H9 (cell line): ENCODE results near the gene ANGPTL7. TPM values are rescaled to one million over a fixed set of nuclear protein-coding genes. Genes with fewer than 3 reads are reported as not detected.

Experiments
- DNase-seq: peaks from one replicate; pipeline ENCODE4 v3.0.0-alpha.2; 2017
- H2AFZ ChIP-seq: one replicate; pipeline ENCODE4 v1.6.1; 2013; ENCODE audit warnings: mild to moderate bottlenecking, low read length, control low read depth, moderate library complexity
- H2AK5ac ChIP-seq: 2 replicates; pipeline ENCODE4 v1.6.1; 2013; ENCODE audit warnings: low read length, control low read depth, mixed read lengths; ENCODE audit not compliant: insufficient read length
- H2BK120ac ChIP-seq: one replicate; pipeline ENCODE4 v1.6.1; 2013; ENCODE audit warnings: low read depth, mild to moderate bottlenecking, low read length, control low read depth, inconsistent platforms; ENCODE audit not compliant: poor library complexity, severe bottlenecking
- H2BK12ac ChIP-seq: 2 replicates; pipeline ENCODE4 v1.6.1; 2013; ENCODE audit warnings: low read length, control low read depth, mixed read lengths, low read depth; ENCODE audit not compliant: insufficient read length
- H2BK15ac ChIP-seq: 2 replicates; pipeline ENCODE4 v1.6.1; 2013; ENCODE audit warnings: low read depth, low read length, control low read depth
- H2BK20ac ChIP-seq: one replicate; pipeline ENCODE4 v1.6.1; 2013; ENCODE audit warnings: low read depth, mild to moderate bottlenecking, low read length, control low read depth, inconsistent platforms; ENCODE audit not compliant: poor library complexity, severe bottlenecking
- H2BK5ac ChIP-seq: 2 replicates; pipeline ENCODE4 v1.6.1; 2013; ENCODE audit warnings: low read length, control low read depth, mixed read lengths; ENCODE audit not compliant: insufficient read length
- H3K14ac ChIP-seq: 2 replicates; pipeline ENCODE4 v1.6.1; 2013; ENCODE audit warnings: low read length, control low read depth; ENCODE audit not compliant: insufficient read depth
- H3K18ac ChIP-seq: 2 replicates; pipeline ENCODE4 v1.6.1; 2013; ENCODE audit warnings: low read depth, mild to moderate bottlenecking, mixed read lengths, low read length, control low read depth; ENCODE audit not compliant: insufficient read length
- H3K23ac ChIP-seq: 2 replicates; pipeline ENCODE4 v1.6.1; 2013; ENCODE audit warnings: low read length, control low read depth, mixed read lengths, low read depth; ENCODE audit not compliant: insufficient read length
- H3K23me2 ChIP-seq: 2 replicates; pipeline ENCODE4 v1.6.1; 2013; ENCODE audit warnings: low read depth, mild to moderate bottlenecking, mixed read lengths, low read length, control low read depth; ENCODE audit not compliant: insufficient read length, poor library complexity, severe bottlenecking
- H3K27ac ChIP-seq: 2 replicates; pipeline ENCODE4 v1.5.1; 2013; ENCODE audit warnings: low read length, control low read depth, mixed read lengths, low read depth; ENCODE audit not compliant: insufficient read length
- H3K27me3 ChIP-seq: 2 replicates; pipeline ENCODE4 v1.6.1; 2013; ENCODE audit warnings: low read length, control low read depth, inconsistent platforms; ENCODE audit not compliant: insufficient read depth
- H3K4ac ChIP-seq: 2 replicates; pipeline ENCODE4 v1.6.1; 2013; ENCODE audit warnings: low read depth, mild to moderate bottlenecking, control low read depth, inconsistent platforms, low read length, moderate library complexity
- H3K4me1 ChIP-seq: 2 replicates; pipeline ENCODE4 v1.6.1; 2013; ENCODE audit warnings: low read length, control low read depth, inconsistent platforms; ENCODE audit not compliant: insufficient read depth
- H3K4me2 ChIP-seq: 2 replicates; pipeline ENCODE4 v1.6.1; 2013; ENCODE audit warnings: low read length, control low read depth, mixed read lengths; ENCODE audit not compliant: insufficient read length, insufficient read depth
- H3K56ac ChIP-seq: 2 replicates; pipeline ENCODE4 v1.6.1; 2013; ENCODE audit warnings: low read depth, mild to moderate bottlenecking, mixed read lengths, low read length, control low read depth; ENCODE audit not compliant: insufficient read length
- H3K79me1 ChIP-seq: 2 replicates; pipeline ENCODE4 v1.6.1; 2013; ENCODE audit warnings: low read depth, mild to moderate bottlenecking, moderate library complexity, low read length, control low read depth, inconsistent platforms; ENCODE audit not compliant: insufficient read depth, poor library complexity, severe bottlenecking
- H3K79me2 ChIP-seq: 2 replicates; pipeline ENCODE4 v1.6.1; 2013; ENCODE audit warnings: low read length, control low read depth, inconsistent platforms; ENCODE audit not compliant: insufficient read depth
- H3K9ac ChIP-seq: 2 replicates; pipeline ENCODE4 v1.6.1; 2013; ENCODE audit warnings: low read length, control low read depth, mixed read lengths; ENCODE audit not compliant: insufficient read length; ENCODE audit errors: extremely low read depth
- H3K9me3 ChIP-seq: one replicate; pipeline ENCODE4 v1.6.1; 2013; ENCODE audit warnings: low read depth, low read length, inconsistent platforms; ENCODE audit not compliant: control insufficient read depth
- H3T11ph ChIP-seq: one replicate; pipeline ENCODE4 v1.6.1; 2013; ENCODE audit warnings: mild to moderate bottlenecking, low read length, control low read depth, inconsistent platforms
- H4K20me1 ChIP-seq: one replicate; pipeline ENCODE4 v1.6.1; 2013; ENCODE audit not compliant: control insufficient read depth, insufficient read length, insufficient read depth
- H4K5ac ChIP-seq: 2 replicates; pipeline ENCODE4 v1.6.1; 2013; ENCODE audit warnings: low read depth, mild to moderate bottlenecking, mixed read lengths, low read length, control low read depth; ENCODE audit not compliant: insufficient read length
- H4K8ac ChIP-seq: replicated peaks from 2 replicates; pipeline ENCODE4 v1.6.1; 2013; ENCODE audit warnings: low read length, control low read depth, mixed read lengths, low read depth; ENCODE audit not compliant: insufficient read length
- H4K91ac ChIP-seq: 2 replicates; pipeline ENCODE4 v1.6.1; 2013; ENCODE audit warnings: low read depth, mild to moderate bottlenecking, moderate library complexity, mixed read lengths, low read length, control low read depth; ENCODE audit not compliant: insufficient read length
- H3K27ac Mint-ChIP-seq, 3 experiments: 2 replicates in 2 of 3; 3 replicates in 1 of 3; pipeline ENCODE4 v1.8.0; 2020 to 2021; ENCODE audit warnings: mixed read lengths in 3 of 3, mild to moderate bottlenecking in 1 of 3, moderate library complexity in 1 of 3
- H3K27me3 Mint-ChIP-seq: 2 replicates; pipeline ENCODE4 v1.8.0; 2021; ENCODE audit warnings: low read depth, mild to moderate bottlenecking, moderate library complexity, mixed read lengths
- H3K36me3 Mint-ChIP-seq, 3 experiments: 2 replicates in 2 of 3; 3 replicates in 1 of 3; pipeline ENCODE4 v1.8.0; 2020 to 2021; ENCODE audit warnings: low read depth in 3 of 3, mixed read lengths in 3 of 3; ENCODE audit not compliant: insufficient read depth in 1 of 3
- H3K4me1 Mint-ChIP-seq, 2 experiments: 2 replicates each; pipeline ENCODE4 v1.8.0; 2020; ENCODE audit warnings: mixed read lengths in 2 of 2
- H3K4me3 Mint-ChIP-seq, 2 experiments: 2 replicates in 1 of 2; 3 replicates in 1 of 2; pipeline ENCODE4 v1.8.0; 2020 to 2021; ENCODE audit warnings: mild to moderate bottlenecking in 2 of 2, mixed read lengths in 2 of 2, moderate library complexity in 1 of 2
- H3K9me3 Mint-ChIP-seq, 2 experiments: 2 replicates in 1 of 2; 3 replicates in 1 of 2; pipeline ENCODE4 v1.8.0; 2020; ENCODE audit warnings: mild to moderate bottlenecking in 2 of 2, mixed read lengths in 2 of 2, moderate library complexity in 1 of 2
- CTCF ChIP-seq: fragments of 200-600 bp; sonication (generic); conservative IDR thresholded peaks from 3 replicates; pipeline ENCODE4 v1.8.0; 2021; ENCODE audit warnings: antibody characterized with exemption, mild to moderate bottlenecking
- WGBS: extraction: QIAGEN DNeasy Blood & Tissue Kit; methylation state at CpG from one replicate; pipeline ENCODE4 v1.1.7; 2013; ENCODE audit warnings: missing lambda C conversion rate, low lambda C conversion rate, mixed read lengths; ENCODE audit not compliant: insufficient read length; ENCODE audit errors: extremely low coverage; 5-methylcytosine and 5-hydroxymethylcytosine counted together
- total RNA-seq: library from RNA; stranded (reverse); gene quantifications from 2 replicates; pipeline ENCODE4 v1.2.1, GENCODE V29; 2021

The ANGPTL7 gene
- total RNA-seq, 1 experiment from 2014 or later = not detected

DNA sequence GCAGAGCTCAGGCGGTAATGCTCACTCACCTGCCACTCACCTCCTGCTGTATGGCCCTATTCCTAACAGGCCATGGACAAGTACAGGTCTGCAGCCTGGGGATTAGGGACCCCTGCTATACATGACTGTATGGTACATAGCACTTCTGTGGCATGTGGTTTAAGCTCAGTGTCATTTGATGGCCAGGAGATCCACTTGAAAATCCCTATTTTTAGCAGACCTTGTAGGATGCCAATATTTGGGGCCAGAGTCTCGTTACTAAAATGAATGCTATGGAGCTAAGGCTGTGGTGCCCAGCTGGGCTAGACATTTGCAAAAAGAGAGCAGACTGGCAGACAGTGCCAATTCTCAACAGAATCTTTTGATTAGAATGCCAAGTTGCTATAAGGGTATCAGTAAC lies 1.7 kb upstream of the ANGPTL7 start:
- H2BK5ac ChIP-seq = no peak overlapping the region
- H3K23ac ChIP-seq = no peak overlapping the region
- no peak overlapping the region for H2AK5ac ChIP-seq
- no peaks in the 10 kb centered on the region for H4K20me1 ChIP-seq
- H3K9me3 ChIP-seq = no peaks in the 10 kb centered on the region
- WGBS = no CpG with 5 or more reads among the region's 2 CpGs
- H3T11ph ChIP-seq = no peak overlapping the region
- no peaks in the 10 kb centered on the region for H3K79me1 ChIP-seq
- H2BK15ac ChIP-seq = no peak overlapping the region
- DNase-seq = no peak
- Mint-ChIP-seq H3K27ac (no peak overlapping the region), H3K9me3 (no peaks in the 10 kb centered on the region), H3K36me3 (peaks cover 7 to 51% (median 20%) of the 10 kb centered on the region in 3 experiments; a peak in 6 of 7 replicates), H3K27me3 (no peaks in the 10 kb centered on the region), H3K4me1 (peaks cover 0 to 6% of the 10 kb centered on the region in 2 experiments; a peak in 1 of 4 replicates), H3K4me3 (no peak overlapping the region)
- H3K4ac ChIP-seq = no peak overlapping the region
- no peak overlapping the region for H2BK120ac ChIP-seq
- H4K91ac ChIP-seq = no peak overlapping the region
- no peak overlapping the region for H3K27ac ChIP-seq
- no peaks in the 10 kb centered on the region for H3K79me2 ChIP-seq
- H3K4me2 ChIP-seq = no peak overlapping the region
- no peak overlapping the region for H4K8ac ChIP-seq
- H3K18ac ChIP-seq = no peak overlapping the region
- no peak overlapping the region for H3K14ac ChIP-seq
- H3K23me2 ChIP-seq = no peaks in the 10 kb centered on the region
- no peak overlapping the region for H2AFZ ChIP-seq
- TF ChIP-seq CTCF = no peak
- no peaks in the 10 kb centered on the region for H3K4me1 ChIP-seq
- H3K27me3 ChIP-seq = no peaks in the 10 kb centered on the region
- no peak overlapping the region for H2BK20ac ChIP-seq
- no peak overlapping the region for H3K9ac ChIP-seq
- H2BK12ac ChIP-seq = no peak overlapping the region
- H3K56ac ChIP-seq = no peak overlapping the region
- no peak overlapping the region for H4K5ac ChIP-seq
